ENCODE data around the gene KRTAP1-4. TPM values are rescaled to one million over a fixed set of nuclear protein-coding genes. Genes with fewer than 3 reads are reported as not detected.
"Not testable (repeated sequence)": the region's sequence is repeated elsewhere in the genome, so short reads cannot be mapped to it uniquely, and the experiment has no call there.

KRTAP1-4 gene
- total and polyA plus RNA-seq, 2 of the 4 experiments (the other 2 are of a cell fraction): not detected

- H3K18ac ChIP-seq (ENCODE audit: low read depth, low read length): no peak overlapping the region
- H3K9me3 ChIP-seq (ENCODE audit: control insufficient read depth, insufficient read depth, low read length): no peaks in the 10 kb centered on the region
- no peaks in the 10 kb centered on the region for H3K79me1 ChIP-seq (ENCODE audit: low read depth in 1 of 2, low read length in 2 of 2)
- no peaks in the 10 kb centered on the region for H3K36me3 ChIP-seq (ENCODE audit: control insufficient read depth, insufficient read depth, low read length)
- H4K5ac ChIP-seq (ENCODE audit: low read depth, low read length): no peak overlapping the region
- no peak overlapping the region for H3K4ac ChIP-seq (ENCODE audit: low read depth, low read length)
- no peak overlapping the region for H2BK120ac ChIP-seq (ENCODE audit: low read depth, low read length)
- no peak overlapping the region for H3K27ac ChIP-seq (ENCODE audit: insufficient read depth, low read length)
- no peak overlapping the region; the same call in 1 of the 2 replicates for H2AK5ac ChIP-seq (ENCODE audit: low read depth, low read length)
- intact Hi-C loops (cut with micrococcal nuclease): no loop called here
- H2AK9ac ChIP-seq (replicated peaks; ENCODE audit: low read depth, low read length, poor library complexity): no peak overlapping the region
- ATAC-seq (ENCODE audit: low read depth): no peak
- no TSS peak for BruUV-seq (replicated peaks)
- no peaks in the 10 kb centered on the region for H3K4me1 ChIP-seq (ENCODE audit: control insufficient read depth, insufficient read depth, low read length)
- in situ Hi-C loops (cut with MboI; ENCODE audit: low sequenced_read_pairs): no loop called here
- H3K56ac ChIP-seq (ENCODE audit: extremely low read depth, insufficient read depth, low read length): no peak overlapping the region
- H2BK5ac ChIP-seq (ENCODE audit: low read depth, low read length, poor library complexity, severe bottlenecking): no peak overlapping the region
- H2BK20ac ChIP-seq (ENCODE audit: low read depth, low read length): no peak overlapping the region; the same call in 1 of the 2 replicates
- ChIA-PET POLR2A (ENCODE audit: unreplicated experiment) (no interaction called here), CTCF (no interaction called here)
- H3K9me1 ChIP-seq (ENCODE audit: insufficient read depth, low read length): no peaks in the 10 kb centered on the region
- H3K23ac ChIP-seq (ENCODE audit: low read depth, low read length): no peak overlapping the region
- no peak overlapping the region for H4K8ac ChIP-seq (ENCODE audit: low read depth in 2 of 2, low read length in 2 of 2)
- DNase-seq: no peak
- dilution Hi-C loops (cut with HindIII; ENCODE audit: low sequenced_read_pairs, unreplicated experiment): no loop called here
- H3K14ac ChIP-seq (replicated peaks; ENCODE audit: low read depth, low read length): no peak overlapping the region
- no peaks in the 10 kb centered on the region for H3K27me3 ChIP-seq (ENCODE audit: control insufficient read depth, insufficient read depth, low read length)
- no peaks in the 10 kb centered on the region for H4K20me1 ChIP-seq (ENCODE audit: insufficient read depth, low read length)
- 100% methylated on average over 1 of the region's 4 CpGs; no CpG with 5 or more reads in 1 of the 2 experiments for WGBS, 2 experiments (ENCODE audit: extremely low coverage in 2 of 2, insufficient read length in 1 of 2)
- H2BK15ac ChIP-seq (ENCODE audit: low read depth, low read length): no peak overlapping the region
- no peak overlapping the region for H2AFZ ChIP-seq (replicated peaks; ENCODE audit: low read length, poor library complexity)
- H3K9ac ChIP-seq (ENCODE audit: low read depth, low read length): no peak overlapping the region
- H4K91ac ChIP-seq (ENCODE audit: insufficient read depth, low read depth, low read length): no peak overlapping the region
- no peak overlapping the region for H3K4me2 ChIP-seq (ENCODE audit: low read depth, low read length)
- H3K4me3 ChIP-seq (ENCODE audit: insufficient read depth, low read depth, low read length): no peak overlapping the region
- no peak for TF ChIP-seq RCOR1 (IDR thresholded peaks at IDR 0.05; ENCODE audit: insufficient replicate concordance, low read length)
- TF ChIP-seq, protein P1, sequence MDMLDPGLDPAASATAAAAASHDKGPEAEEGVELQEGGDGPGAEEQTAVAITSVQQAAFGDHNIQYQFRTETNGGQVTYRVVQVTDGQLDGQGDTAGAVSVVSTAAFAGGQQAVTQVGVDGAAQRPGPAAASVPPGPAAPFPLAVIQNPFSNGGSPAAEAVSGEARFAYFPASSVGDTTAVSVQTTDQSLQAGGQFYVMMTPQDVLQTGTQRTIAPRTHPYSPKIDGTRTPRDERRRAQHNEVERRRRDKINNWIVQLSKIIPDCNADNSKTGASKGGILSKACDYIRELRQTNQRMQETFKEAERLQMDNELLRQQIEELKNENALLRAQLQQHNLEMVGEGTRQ (IDR thresholded peaks at IDR 0.05; ENCODE audit: low read depth, low read length): no peak
- TF ChIP-seq CTCF (conservative IDR thresholded peaks at IDR 0.05; ENCODE audit: low read depth, low read length): no peak
- TF ChIP-seq CEBPB (IDR thresholded peaks at IDR 0.05; ENCODE audit: low read depth, low read length): no peak
Observed at GRCh38 chr17:41001795-41002194, 28.2 kb downstream of the KRTAP1-4 start.

- H4K8ac ChIP-seq (ENCODE audit: low read depth in 2 of 2, low read length in 2 of 2); H3K4ac ChIP-seq (ENCODE audit: low read depth, low read length); ATAC-seq (ENCODE audit: low read depth); H2BK120ac ChIP-seq (ENCODE audit: low read depth, low read length); intact Hi-C loops (cut with micrococcal nuclease); H3K9me3 ChIP-seq (ENCODE audit: control insufficient read depth, insufficient read depth, low read length); CTCF ChIA-PET; H3K9me1 ChIP-seq (ENCODE audit: insufficient read depth, low read length); H4K5ac ChIP-seq (ENCODE audit: low read depth, low read length); H2AFZ ChIP-seq (replicated peaks; ENCODE audit: low read length, poor library complexity); DNase-seq; POLR2A ChIA-PET (ENCODE audit: unreplicated experiment); H2BK15ac ChIP-seq (ENCODE audit: low read depth, low read length); H3K79me1 ChIP-seq (ENCODE audit: low read depth in 1 of 2, low read length in 2 of 2); H2AK5ac ChIP-seq (ENCODE audit: low read depth, low read length); in situ Hi-C loops (cut with MboI; ENCODE audit: low sequenced_read_pairs); H2BK5ac ChIP-seq (ENCODE audit: low read depth, low read length, poor library complexity, severe bottlenecking); H3K4me3 ChIP-seq (ENCODE audit: insufficient read depth, low read depth, low read length); H4K20me1 ChIP-seq (ENCODE audit: insufficient read depth, low read length); H2AK9ac ChIP-seq (replicated peaks; ENCODE audit: low read depth, low read length, poor library complexity); H3K56ac ChIP-seq (ENCODE audit: extremely low read depth, insufficient read depth, low read length); H3K9ac ChIP-seq (ENCODE audit: low read depth, low read length); dilution Hi-C loops (cut with HindIII; ENCODE audit: low sequenced_read_pairs, unreplicated experiment); H3K27me3 ChIP-seq (ENCODE audit: control insufficient read depth, insufficient read depth, low read length); H4K91ac ChIP-seq (ENCODE audit: insufficient read depth, low read depth, low read length); H3K36me3 ChIP-seq (ENCODE audit: control insufficient read depth, insufficient read depth, low read length); H2BK20ac ChIP-seq (ENCODE audit: low read depth, low read length); H3K27ac ChIP-seq (ENCODE audit: insufficient read depth, low read length); H3K4me2 ChIP-seq (ENCODE audit: low read depth, low read length); H3K18ac ChIP-seq (ENCODE audit: low read depth, low read length); H3K23ac ChIP-seq (ENCODE audit: low read depth, low read length); H3K14ac ChIP-seq (replicated peaks; ENCODE audit: low read depth, low read length); H3K4me1 ChIP-seq (ENCODE audit: control insufficient read depth, insufficient read depth, low read length); BruUV-seq (replicated peaks): not testable (repeated sequence)
- no CpG with 5 or more reads among the region's 6 CpGs for WGBS, 2 experiments (ENCODE audit: extremely low coverage in 2 of 2, insufficient read length in 1 of 2)
Observed at GRCh38 chr17:40999563-40999962, 30.4 kb downstream of the KRTAP1-4 start, which contains the start of gene KRTAP3-2. Gene KRTAP3-2 (minus strand): TSS chr17:40999906. CDS start chr17:40999853, 53 bp downstream.

All from IMR-90 (cell line).